ENCODE results near the gene TSPEAR. TPM values are rescaled to one million over a fixed set of nuclear protein-coding genes. Genes with fewer than 3 reads are reported as not detected.

TSPEAR gene
- total RNA-seq, 2 experiments from 2014 or later, result not detected

GRCh38 chr21:44700101-44701022, 11.0 kb downstream of the TSPEAR start:
- Histone ChIP-seq H3K9me3 (ENCODE audit: low read length) (no peaks in the 10 kb centered on the region), H3K4me2 (ENCODE audit: low read length) (no peak overlapping the region)

GRCh38 chr21:44699502-44700001, 11.8 kb downstream of the TSPEAR start:
- DNase-seq (ENCODE audit: low spot score), result no peak
- Histone ChIP-seq H3K4me1 (ENCODE audit: insufficient read depth, low read length, poor library complexity, severe bottlenecking) (no peaks in the 10 kb centered on the region), H3K9me3 (ENCODE audit: low read length) (no peaks in the 10 kb centered on the region), H3K9me2 (ENCODE audit: insufficient read depth, low read length) (no peaks in the 10 kb centered on the region), H4K20me1 (ENCODE audit: insufficient read depth, low read length) (no peaks in the 10 kb centered on the region), H2AFZ (ENCODE audit: low read length) (no peak overlapping the region), H3K36me3 (ENCODE audit: insufficient read depth, low read length) (no peaks in the 10 kb centered on the region), H3K4me2 (ENCODE audit: low read length) (no peak overlapping the region), H3K79me2 (ENCODE audit: insufficient read depth, low read depth, low read length) (no peaks in the 10 kb centered on the region), H3K4me3 (ENCODE audit: low read depth, low read length, poor library complexity, severe bottlenecking) (no peak overlapping the region), H3K27ac (ENCODE audit: low read depth, low read length, poor library complexity, severe bottlenecking) (no peak overlapping the region)
- no TSS peak for BruUV-seq (replicated peaks)
- TF ChIP-seq EZH2phosphoT487 (IDR thresholded peaks at IDR 0.05; ENCODE audit: borderline replicate concordance, low read depth, low read length) (no peak), CTCF (conservative IDR thresholded peaks at IDR 0.05; ENCODE audit: low read length) (no peak)
- ChIA-PET POLR2A (interaction anchor here (0.5 to 0.6 kb wide), 2 partner anchors 241 to 942 kb away, joined by 3 to 9 read pairs; no protein-coding TSS in a partner anchor), CTCF (ENCODE audit: unreplicated experiment) (no interaction called here)
- intact Hi-C loops (cut with micrococcal nuclease; ENCODE audit: unreplicated experiment), result no loop called here

More at GRCh38 chr21:44700101-44701022, 11.0 kb downstream of the TSPEAR start:
- no TSS peak for BruUV-seq (replicated peaks)
- POLR2A ChIA-PET, result no interaction called here
- Histone ChIP-seq H3K9me2 (ENCODE audit: insufficient read depth, low read length) (no peaks in the 10 kb centered on the region), H3K4me3 (ENCODE audit: low read depth, low read length, poor library complexity, severe bottlenecking) (no peak overlapping the region), H3K4me1 (ENCODE audit: insufficient read depth, low read length, poor library complexity, severe bottlenecking) (no peaks in the 10 kb centered on the region), H4K20me1 (ENCODE audit: insufficient read depth, low read length) (no peaks in the 10 kb centered on the region), H3K27ac (ENCODE audit: low read depth, low read length, poor library complexity, severe bottlenecking) (no peak overlapping the region), H3K36me3 (ENCODE audit: insufficient read depth, low read length) (no peaks in the 10 kb centered on the region), H2AFZ (ENCODE audit: low read length) (no peak overlapping the region), H3K79me2 (ENCODE audit: insufficient read depth, low read depth, low read length) (no peaks in the 10 kb centered on the region)
- intact Hi-C loops (cut with micrococcal nuclease; ENCODE audit: unreplicated experiment), result no loop called here
- no peak for DNase-seq (ENCODE audit: low spot score)
- CTCF ChIA-PET (ENCODE audit: unreplicated experiment), result no interaction called here
- TF ChIP-seq CTCF (conservative IDR thresholded peaks at IDR 0.05; ENCODE audit: low read length) (no peak), EZH2phosphoT487 (IDR thresholded peaks at IDR 0.05; ENCODE audit: borderline replicate concordance, low read depth, low read length) (no peak)

Data from OCI-LY7 (cell line).